ENCODE results near the gene SLC12A1. TPM values are rescaled to one million over a fixed set of nuclear protein-coding genes. Genes with fewer than 3 reads are reported as not detected.

The SLC12A1 gene
- total RNA-seq, 2 experiments from 2014 or later = not detected

DNA sequence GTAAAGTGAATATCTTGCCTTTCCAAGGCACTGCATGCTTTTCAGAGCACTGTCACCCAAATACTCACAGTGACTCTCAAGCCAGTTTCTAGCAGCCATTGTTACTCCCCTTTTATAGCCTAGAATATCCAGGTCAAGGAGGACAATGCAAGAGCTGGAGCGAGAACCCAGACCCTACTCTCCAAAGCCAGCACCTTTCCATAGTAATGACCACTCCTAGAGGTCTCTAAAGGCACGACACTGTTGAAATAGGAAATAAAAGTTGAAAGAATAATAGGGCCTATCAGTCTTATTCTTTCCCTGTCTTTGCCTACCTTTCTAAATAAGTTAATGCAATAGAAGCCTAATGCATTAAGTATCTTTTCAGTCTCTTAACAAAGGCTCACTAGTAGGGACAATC lies 91.6 kb downstream of the SLC12A1 start:
- ChIA-PET CTCF (no interaction called here), POLR2A (no interaction called here)
- H3K36me3 Mint-ChIP-seq (ENCODE audit: low read depth) = no peaks in the 10 kb centered on the region
- no peak for DNase-seq
- H3K9me3 Mint-ChIP-seq = no peaks in the 10 kb centered on the region
- H3K27me3 Mint-ChIP-seq = peaks cover 7% of the 10 kb centered on the region
- H3K4me3 Mint-ChIP-seq = no peak overlapping the region
- no peaks in the 10 kb centered on the region for H3K4me1 Mint-ChIP-seq
- H3K27ac Mint-ChIP-seq = no peak overlapping the region

DNA sequence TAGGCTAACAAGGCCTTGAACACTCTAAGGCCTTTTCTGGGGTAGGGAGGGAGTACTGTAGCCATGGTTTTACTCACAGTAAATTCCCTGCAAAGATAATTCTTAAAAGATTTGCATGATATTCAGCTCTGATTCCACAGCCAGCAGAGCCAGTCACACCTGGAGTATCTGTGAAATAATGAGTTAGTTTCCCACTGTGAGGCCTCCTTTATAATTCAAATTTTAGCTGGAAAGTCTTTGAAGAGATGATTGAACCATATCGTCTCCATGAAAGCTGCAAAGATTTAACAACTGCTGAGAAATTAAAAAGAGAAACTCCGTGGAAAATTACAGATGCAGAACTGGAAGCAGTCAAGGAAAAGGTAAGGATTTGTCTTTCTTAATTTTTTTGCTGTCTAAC lies 92.8 kb downstream of the SLC12A1 start:
- no peak for DNase-seq
- Mint-ChIP-seq H3K4me1 (no peaks in the 10 kb centered on the region), H3K27me3 (peaks cover 7% of the 10 kb centered on the region), H3K4me3 (no peak overlapping the region), H3K9me3 (no peaks in the 10 kb centered on the region), H3K27ac (no peak overlapping the region), H3K36me3 (ENCODE audit: low read depth) (no peaks in the 10 kb centered on the region)
- CTCF ChIA-PET = interaction anchor here (1.1 to 1.8 kb wide), 2 partner anchors 15 to 53 kb away, joined by 3 to 4 read pairs; no protein-coding TSS in a partner anchor
- POLR2A ChIA-PET = no interaction called here

DNA sequence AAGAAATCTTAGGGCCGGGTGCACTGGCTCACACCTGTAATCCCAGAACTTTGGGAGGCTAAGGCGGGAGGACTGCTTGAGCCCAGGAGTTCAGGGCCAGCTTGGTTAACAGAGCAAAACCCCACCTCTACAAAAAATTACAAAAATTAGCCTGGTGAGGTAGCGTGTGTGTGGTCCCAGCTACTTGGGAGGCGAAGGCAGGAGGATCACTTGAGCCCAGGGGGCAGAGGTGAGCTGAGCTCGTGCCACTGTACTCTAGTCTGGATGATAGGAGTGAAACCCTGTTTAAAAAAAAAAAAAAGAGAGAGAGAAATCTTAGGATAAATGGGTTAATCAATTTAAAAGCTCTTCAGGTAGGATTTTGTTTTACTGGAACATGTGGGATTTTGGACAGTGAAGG lies 93.9 kb downstream of the SLC12A1 start:
- Mint-ChIP-seq H3K36me3 (ENCODE audit: low read depth) (no peaks in the 10 kb centered on the region), H3K27me3 (peaks cover 7% of the 10 kb centered on the region), H3K27ac (no peak overlapping the region), H3K4me1 (no peaks in the 10 kb centered on the region), H3K4me3 (no peak overlapping the region), H3K9me3 (no peaks in the 10 kb centered on the region)
- CTCF ChIA-PET = interaction anchor here (0.7 to 1.1 kb wide), 2 partner anchors 16 to 352 kb away, joined by 3 read pairs; no protein-coding TSS in a partner anchor
- no peak for DNase-seq
- POLR2A ChIA-PET = no interaction called here

DNA sequence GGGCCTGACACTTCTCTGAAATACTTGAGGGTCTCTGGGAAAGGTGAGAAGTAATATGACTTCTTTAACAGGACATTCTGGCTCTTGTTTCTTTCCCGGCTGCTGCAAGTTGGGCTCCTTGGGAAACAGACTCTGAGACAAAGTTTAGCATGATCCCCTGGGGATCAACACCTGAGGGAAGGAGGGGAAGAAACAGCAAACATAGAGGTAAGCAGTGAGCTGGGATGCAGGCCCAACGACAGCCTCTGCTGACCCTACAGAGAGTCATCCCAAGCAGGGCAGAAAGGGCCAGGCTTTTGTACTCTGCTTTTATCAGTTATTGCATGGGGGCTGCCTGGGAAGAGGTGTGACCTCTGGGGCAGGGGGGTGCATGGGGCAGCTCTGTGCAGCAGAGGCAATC lies 98.3 kb downstream of the SLC12A1 start:
- ChIA-PET CTCF (interaction anchor here (0.8 kb wide), 1 partner anchor 19 kb away, joined by 3 read pairs; no protein-coding TSS in a partner anchor), POLR2A (interaction anchor here (0.8 kb wide), 1 partner anchor 28 kb away, joined by 3 read pairs; no protein-coding TSS in a partner anchor)
- Mint-ChIP-seq H3K4me3 (no peak overlapping the region), H3K36me3 (ENCODE audit: low read depth) (no peaks in the 10 kb centered on the region), H3K4me1 (no peaks in the 10 kb centered on the region), H3K27ac (no peak overlapping the region), H3K27me3 (peaks cover 7% of the 10 kb centered on the region), H3K9me3 (no peaks in the 10 kb centered on the region)
- DNase-seq = no peak

DNA sequence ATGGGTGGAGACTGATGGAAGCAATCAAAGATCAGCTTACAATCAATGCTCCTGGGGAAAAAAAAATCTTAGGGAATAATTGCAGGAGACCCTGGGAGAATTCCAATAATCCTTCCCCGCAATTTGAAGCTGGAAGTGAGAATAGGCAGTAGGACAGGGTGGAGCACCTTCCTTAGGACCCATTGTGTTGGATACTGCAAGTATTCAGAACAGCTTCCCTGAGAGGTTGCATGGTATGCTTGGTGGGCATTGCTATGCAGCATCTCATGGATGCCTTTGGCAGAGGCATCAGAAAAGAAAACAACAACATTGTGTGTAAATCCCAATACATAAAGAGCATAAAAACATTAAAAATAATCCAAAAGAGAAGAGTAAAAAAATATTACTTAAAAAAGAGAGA lies 100.5 kb downstream of the SLC12A1 start:
- no peak for DNase-seq
- POLR2A ChIA-PET = no interaction called here
- Mint-ChIP-seq H3K36me3 (ENCODE audit: low read depth) (no peaks in the 10 kb centered on the region), H3K27me3 (peaks cover 9% of the 10 kb centered on the region), H3K4me3 (no peak overlapping the region), H3K27ac (no peak overlapping the region), H3K4me1 (no peaks in the 10 kb centered on the region), H3K9me3 (no peaks in the 10 kb centered on the region)
- CTCF ChIA-PET = interaction anchor here (1.8 kb wide), 1 partner anchor 30 kb away, joined by 4 read pairs; no protein-coding TSS in a partner anchor

DNA sequence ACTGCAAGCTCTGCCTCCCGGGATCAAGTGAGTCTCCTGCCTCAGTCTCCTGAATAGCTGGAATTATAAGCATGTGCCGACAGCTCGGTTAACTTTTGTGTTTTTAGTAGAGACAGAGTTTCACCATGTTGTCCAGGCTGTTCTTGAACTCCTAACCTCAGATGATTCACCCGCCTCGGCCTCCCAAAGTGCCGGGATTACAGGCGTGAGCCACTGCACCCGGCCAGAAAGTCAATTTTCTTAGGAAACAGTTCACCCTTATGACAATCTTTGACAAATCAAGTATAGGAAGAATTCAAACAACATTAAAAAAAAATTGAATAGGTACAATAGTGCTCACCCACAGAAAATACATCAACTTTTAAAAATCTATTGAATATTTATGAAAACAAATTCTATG lies 101.5 kb downstream of the SLC12A1 start:
- Mint-ChIP-seq H3K4me1 (no peaks in the 10 kb centered on the region), H3K9me3 (no peaks in the 10 kb centered on the region), H3K36me3 (ENCODE audit: low read depth) (no peaks in the 10 kb centered on the region), H3K4me3 (no peak overlapping the region), H3K27ac (no peak overlapping the region), H3K27me3 (peaks cover 9% of the 10 kb centered on the region)
- DNase-seq = no peak
- ChIA-PET POLR2A (interaction anchor here (0.7 kb wide), 1 partner anchor 226 kb away, joined by 3 read pairs; no protein-coding TSS in a partner anchor), CTCF (interaction anchor here (1.8 kb wide), 1 partner anchor 29 kb away, joined by 4 read pairs; no protein-coding TSS in a partner anchor)

DNA sequence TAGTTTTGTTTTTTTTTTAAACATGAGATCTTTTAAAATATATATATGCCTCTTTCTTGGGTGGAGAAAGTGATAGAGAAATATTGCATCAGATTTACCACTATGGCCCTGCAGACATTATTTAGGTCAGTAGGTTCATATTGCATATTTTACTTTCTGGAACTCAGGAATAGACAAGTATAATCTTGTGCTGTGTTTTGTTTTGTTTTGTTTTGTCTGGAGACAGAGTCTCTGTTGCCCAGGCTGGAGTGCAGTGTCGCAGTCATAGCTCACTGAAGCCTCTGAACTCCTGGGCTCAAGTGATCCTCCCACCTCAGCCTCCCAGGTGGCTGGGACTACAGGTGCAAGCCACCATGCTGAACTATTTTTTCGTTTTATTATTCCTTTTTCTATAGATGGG lies 103.6 kb downstream of the SLC12A1 start:
- POLR2A ChIA-PET = no interaction called here
- Mint-ChIP-seq H3K27ac (no peak overlapping the region), H3K27me3 (peaks cover 12% of the 10 kb centered on the region), H3K9me3 (no peaks in the 10 kb centered on the region), H3K4me3 (no peak overlapping the region), H3K36me3 (ENCODE audit: low read depth) (no peaks in the 10 kb centered on the region), H3K4me1 (no peaks in the 10 kb centered on the region)
- CTCF ChIA-PET = interaction anchor here (1.0 to 1.6 kb wide), 2 partner anchors 24 to 25 kb away, joined by 3 to 4 read pairs; no protein-coding TSS in a partner anchor
- no peak for DNase-seq

DNA sequence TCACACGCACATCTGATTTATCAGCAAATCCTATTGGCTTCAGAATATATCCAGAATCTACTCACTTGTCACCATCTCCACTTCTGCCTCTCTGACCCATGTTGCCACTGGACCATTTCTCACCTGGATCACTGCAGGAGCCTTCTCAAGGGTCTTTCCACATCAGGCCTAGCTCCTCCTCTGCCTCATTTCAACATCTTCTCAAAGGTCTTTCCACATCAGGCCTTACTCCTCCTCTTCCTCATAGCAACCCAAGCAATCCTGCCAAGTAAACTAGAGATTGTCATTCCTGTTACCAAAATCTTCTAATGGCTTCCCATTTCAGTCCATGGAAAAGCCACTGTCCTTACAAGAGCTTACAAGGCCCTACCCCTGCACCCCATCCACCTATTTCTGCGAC lies 107.1 kb downstream of the SLC12A1 start:
- Mint-ChIP-seq H3K4me3 (no peak overlapping the region), H3K9me3 (no peaks in the 10 kb centered on the region), H3K36me3 (ENCODE audit: low read depth) (no peaks in the 10 kb centered on the region), H3K27ac (no peak overlapping the region), H3K4me1 (peaks cover 3% of the 10 kb centered on the region), H3K27me3 (peaks cover 7% of the 10 kb centered on the region)
- ChIA-PET CTCF (no interaction called here), POLR2A (no interaction called here)
- no peak for DNase-seq

DNA sequence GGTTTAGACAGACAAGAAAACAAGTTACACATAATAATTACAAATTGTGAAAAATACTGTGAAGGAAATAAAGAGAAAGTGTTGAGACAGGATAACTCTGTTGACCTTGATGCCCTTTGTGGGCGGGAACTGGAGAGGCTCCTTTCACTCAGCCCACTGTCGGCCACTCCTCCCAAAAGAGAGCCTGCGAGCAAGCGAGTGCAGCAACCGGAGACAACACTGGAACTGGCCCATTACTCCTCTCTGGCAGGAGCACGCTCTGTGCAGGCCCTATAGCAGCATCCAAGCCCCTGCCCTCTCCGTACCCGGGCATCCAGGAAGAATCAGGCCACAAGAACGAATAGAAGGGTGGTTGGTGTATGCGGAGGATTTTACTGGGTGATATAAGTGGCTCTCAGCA lies 108.9 kb downstream of the SLC12A1 start:
- DNase-seq = no peak
- no peaks in the 10 kb centered on the region for H3K36me3 Mint-ChIP-seq (ENCODE audit: low read depth)

DNA sequence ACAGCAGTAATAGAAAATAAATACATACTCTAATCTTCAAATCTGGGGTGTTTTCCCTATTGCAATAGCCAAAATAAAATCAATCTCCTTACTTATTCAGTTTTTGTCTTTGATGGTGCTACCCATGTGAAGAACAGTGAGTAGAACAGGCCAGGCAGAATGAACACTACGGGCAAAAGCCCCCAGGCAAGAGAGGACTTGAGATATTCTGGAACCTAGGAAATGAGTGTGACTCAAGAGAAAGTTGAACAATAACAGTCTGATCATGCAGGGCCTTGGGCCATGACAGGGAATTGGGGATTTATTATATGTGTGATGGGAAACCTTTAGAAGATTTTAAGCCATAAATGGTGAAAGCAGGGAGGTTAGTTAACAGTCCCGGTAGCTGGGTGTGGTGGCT lies 111.1 kb downstream of the SLC12A1 start:
- CTCF ChIA-PET = no interaction called here
- no peaks in the 10 kb centered on the region for H3K36me3 Mint-ChIP-seq (ENCODE audit: low read depth)
- H3K27me3 Mint-ChIP-seq = peaks cover 3% of the 10 kb centered on the region
- DNase-seq = no peak
- peaks cover 3% of the 10 kb centered on the region for H3K4me1 Mint-ChIP-seq
- H3K4me3 Mint-ChIP-seq = no peak overlapping the region
- H3K27ac Mint-ChIP-seq = no peak overlapping the region
- POLR2A ChIA-PET = no interaction called here
- no peaks in the 10 kb centered on the region for H3K9me3 Mint-ChIP-seq

More for the DNA sequence above, 108.9 kb downstream of the SLC12A1 start:
- H3K9me3 Mint-ChIP-seq = no peaks in the 10 kb centered on the region
- peaks cover 3% of the 10 kb centered on the region for H3K27me3 Mint-ChIP-seq
- POLR2A ChIA-PET = no interaction called here
- peaks cover 3% of the 10 kb centered on the region for H3K4me1 Mint-ChIP-seq
- H3K4me3 Mint-ChIP-seq = no peak overlapping the region
- CTCF ChIA-PET = no interaction called here
- H3K27ac Mint-ChIP-seq = no peak overlapping the region

DNA sequence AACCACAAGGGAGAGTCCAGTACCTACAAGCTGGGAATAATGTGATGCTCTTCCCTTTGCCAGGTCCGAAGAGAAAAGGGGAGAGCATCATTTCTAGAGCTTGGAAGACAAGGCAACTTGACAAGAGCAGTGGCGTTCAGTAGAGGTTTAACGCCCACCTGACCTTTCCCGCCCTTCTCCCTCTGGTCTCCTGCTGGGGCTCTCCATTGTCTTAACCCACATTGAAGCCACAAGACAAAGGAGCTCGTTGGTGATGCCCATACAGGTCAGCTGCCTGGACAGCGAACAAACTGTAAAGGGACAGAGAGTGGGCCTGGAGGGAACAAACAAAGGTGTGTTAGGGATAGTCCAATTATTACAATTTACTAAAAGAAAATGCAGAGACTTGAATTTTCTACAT lies 112.0 kb downstream of the SLC12A1 start:
- no peaks in the 10 kb centered on the region for H3K36me3 Mint-ChIP-seq (ENCODE audit: low read depth)
- CTCF ChIA-PET = no interaction called here

DNA sequence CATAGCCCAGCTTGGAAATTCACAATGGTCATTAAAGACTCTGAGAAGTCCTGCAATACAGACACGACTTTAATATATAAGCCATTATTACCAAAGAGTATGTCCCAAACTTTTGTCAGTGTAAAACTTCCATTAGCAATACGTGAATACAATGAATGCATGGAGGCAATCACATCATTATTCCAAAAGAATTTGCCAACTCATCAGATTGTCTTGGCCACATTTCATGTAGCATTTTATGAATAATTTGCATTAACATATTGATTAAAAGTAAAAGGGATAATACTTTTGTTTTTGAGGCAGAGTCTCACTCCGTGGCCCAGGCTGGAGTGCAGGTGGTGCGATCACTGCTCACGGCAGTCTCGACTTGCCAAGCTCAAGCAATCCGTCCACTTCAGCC lies 117.2 kb downstream of the SLC12A1 start:
- no peak overlapping the region for H3K4me3 Mint-ChIP-seq
- H3K4me1 Mint-ChIP-seq = peaks cover 3% of the 10 kb centered on the region
- H3K36me3 Mint-ChIP-seq (ENCODE audit: low read depth) = peaks cover 3% of the 10 kb centered on the region
- no peaks in the 10 kb centered on the region for H3K9me3 Mint-ChIP-seq
- no peak for DNase-seq
- H3K27ac Mint-ChIP-seq = no peak overlapping the region
- ChIA-PET CTCF (no interaction called here), POLR2A (interaction anchor here (2.1 kb wide), 1 partner anchor 9 kb away, joined by 6 read pairs; the partner anchor contains the start of gene DUT)
- H3K27me3 Mint-ChIP-seq = no peaks in the 10 kb centered on the region

More for the DNA sequence above, 112.0 kb downstream of the SLC12A1 start:
- Mint-ChIP-seq H3K9me3 (no peaks in the 10 kb centered on the region), H3K27me3 (peaks cover 1% of the 10 kb centered on the region), H3K4me3 (no peak overlapping the region), H3K4me1 (peaks cover 3% of the 10 kb centered on the region), H3K27ac (no peak overlapping the region)
- POLR2A ChIA-PET = no interaction called here
- no peak for DNase-seq

DNA sequence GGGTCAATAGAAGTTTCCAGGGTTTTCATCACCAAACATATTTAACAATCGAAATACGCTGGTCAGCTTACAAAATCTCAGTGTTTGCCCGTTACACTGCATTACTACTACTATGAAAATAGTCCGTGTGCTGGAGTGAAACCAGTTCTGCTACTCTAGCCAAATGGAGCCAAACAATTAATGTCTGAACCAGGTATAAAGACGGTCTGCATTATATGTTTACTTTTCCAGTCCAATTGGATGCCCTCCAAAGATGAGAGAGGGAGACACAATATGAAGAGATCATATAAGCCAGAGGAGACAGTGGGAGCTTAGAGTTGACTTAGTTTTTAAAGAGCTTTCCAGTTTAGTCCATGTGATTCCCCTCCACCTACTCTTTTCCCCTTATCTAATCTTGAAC lies 118.8 kb downstream of the SLC12A1 start:
- Mint-ChIP-seq H3K9me3 (no peaks in the 10 kb centered on the region), H3K27me3 (no peaks in the 10 kb centered on the region), H3K27ac (no peak overlapping the region), H3K4me1 (peaks cover 8% of the 10 kb centered on the region), H3K36me3 (ENCODE audit: low read depth) (peaks cover 3% of the 10 kb centered on the region), H3K4me3 (no peak overlapping the region)
- DNase-seq = no peak
- CTCF ChIA-PET = no interaction called here
- POLR2A ChIA-PET = no interaction called here

DNA sequence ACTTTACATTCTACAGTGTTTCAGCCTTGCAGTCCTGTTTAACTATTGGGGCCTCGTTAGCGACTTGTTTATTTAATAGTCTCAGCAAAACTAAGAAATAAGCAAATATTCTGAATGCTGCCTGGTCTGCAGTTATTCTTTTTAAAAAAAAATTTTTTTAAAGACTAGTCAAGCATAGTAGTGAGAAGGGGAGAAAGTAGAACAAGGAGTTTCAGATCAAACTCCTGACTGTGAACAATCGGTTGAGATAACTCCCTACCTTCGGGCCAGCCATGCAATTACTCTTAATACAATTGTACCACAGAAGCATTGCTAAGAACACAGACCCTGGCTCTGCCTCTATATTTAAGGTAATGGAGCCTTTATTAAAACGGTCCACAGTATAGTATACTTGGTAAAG lies 119.3 kb downstream of the SLC12A1 start:
- no peak overlapping the region for H3K27ac Mint-ChIP-seq
- no peaks in the 10 kb centered on the region for H3K27me3 Mint-ChIP-seq
- DNase-seq = no peak
- H3K36me3 Mint-ChIP-seq (ENCODE audit: low read depth) = peaks cover 3% of the 10 kb centered on the region
- ChIA-PET CTCF (interaction anchor here (0.6 kb wide), 1 partner anchor 39 kb away, joined by 3 read pairs; no protein-coding TSS in a partner anchor), POLR2A (no interaction called here)
- no peak overlapping the region for H3K4me3 Mint-ChIP-seq
- no peaks in the 10 kb centered on the region for H3K9me3 Mint-ChIP-seq
- peaks cover 13% of the 10 kb centered on the region for H3K4me1 Mint-ChIP-seq
